HL-60 (cell line): ENCODE data around the gene BTBD2.

Source experiments
- POLR2AphosphoS5 ChIP-seq: IDR thresholded peaks from 2 replicates; pipeline ENCODE4 v1.6.1; 2012; ENCODE audit warnings: low read depth
- TF ChIP-seq, protein P1 (sequence below): IDR thresholded peaks from one replicate; pipeline ENCODE4 v1.5.1; 2011; ENCODE audit warnings: low read length, control low read depth, inconsistent platforms; ENCODE audit not compliant: insufficient read depth
- TF ChIP-seq, protein P2 (sequence below): IDR thresholded peaks from 2 replicates; pipeline ENCODE4 v1.6.1; 2012; ENCODE audit warnings: low read depth; ENCODE audit not compliant: insufficient replicate concordance

DNA sequence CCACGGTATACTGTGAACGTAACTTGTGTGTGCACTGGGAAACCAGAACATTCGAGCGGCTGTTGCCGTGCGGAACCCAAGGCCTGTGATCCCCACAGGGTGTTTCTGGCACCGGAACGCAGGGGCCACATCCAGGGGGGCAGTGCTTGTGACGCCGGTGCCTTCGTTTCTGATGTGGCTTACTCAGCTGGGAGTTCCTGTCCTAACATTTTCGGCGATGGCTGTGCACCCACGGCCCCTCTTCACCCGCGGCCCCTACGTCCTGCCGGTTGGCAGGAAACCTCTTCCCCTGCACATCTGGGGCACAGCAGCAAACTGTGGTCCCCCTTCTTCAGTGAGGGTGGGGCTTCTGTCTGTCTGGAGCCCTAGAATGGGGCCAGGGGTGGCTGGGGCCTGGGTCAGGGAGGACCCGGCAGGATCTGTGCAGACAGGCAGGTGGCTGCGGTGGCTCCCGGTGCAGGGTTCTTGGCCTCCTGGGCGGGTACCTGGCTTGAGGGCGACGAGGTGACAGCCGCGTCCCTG lies 48.4 kb downstream of the BTBD2 start:
- TF ChIP-seq, protein P1, sequence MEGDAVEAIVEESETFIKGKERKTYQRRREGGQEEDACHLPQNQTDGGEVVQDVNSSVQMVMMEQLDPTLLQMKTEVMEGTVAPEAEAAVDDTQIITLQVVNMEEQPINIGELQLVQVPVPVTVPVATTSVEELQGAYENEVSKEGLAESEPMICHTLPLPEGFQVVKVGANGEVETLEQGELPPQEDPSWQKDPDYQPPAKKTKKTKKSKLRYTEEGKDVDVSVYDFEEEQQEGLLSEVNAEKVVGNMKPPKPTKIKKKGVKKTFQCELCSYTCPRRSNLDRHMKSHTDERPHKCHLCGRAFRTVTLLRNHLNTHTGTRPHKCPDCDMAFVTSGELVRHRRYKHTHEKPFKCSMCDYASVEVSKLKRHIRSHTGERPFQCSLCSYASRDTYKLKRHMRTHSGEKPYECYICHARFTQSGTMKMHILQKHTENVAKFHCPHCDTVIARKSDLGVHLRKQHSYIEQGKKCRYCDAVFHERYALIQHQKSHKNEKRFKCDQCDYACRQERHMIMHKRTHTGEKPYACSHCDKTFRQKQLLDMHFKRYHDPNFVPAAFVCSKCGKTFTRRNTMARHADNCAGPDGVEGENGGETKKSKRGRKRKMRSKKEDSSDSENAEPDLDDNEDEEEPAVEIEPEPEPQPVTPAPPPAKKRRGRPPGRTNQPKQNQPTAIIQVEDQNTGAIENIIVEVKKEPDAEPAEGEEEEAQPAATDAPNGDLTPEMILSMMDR = no peak
- TF ChIP-seq POLR2AphosphoS5 = no peak
- TF ChIP-seq, protein P2, sequence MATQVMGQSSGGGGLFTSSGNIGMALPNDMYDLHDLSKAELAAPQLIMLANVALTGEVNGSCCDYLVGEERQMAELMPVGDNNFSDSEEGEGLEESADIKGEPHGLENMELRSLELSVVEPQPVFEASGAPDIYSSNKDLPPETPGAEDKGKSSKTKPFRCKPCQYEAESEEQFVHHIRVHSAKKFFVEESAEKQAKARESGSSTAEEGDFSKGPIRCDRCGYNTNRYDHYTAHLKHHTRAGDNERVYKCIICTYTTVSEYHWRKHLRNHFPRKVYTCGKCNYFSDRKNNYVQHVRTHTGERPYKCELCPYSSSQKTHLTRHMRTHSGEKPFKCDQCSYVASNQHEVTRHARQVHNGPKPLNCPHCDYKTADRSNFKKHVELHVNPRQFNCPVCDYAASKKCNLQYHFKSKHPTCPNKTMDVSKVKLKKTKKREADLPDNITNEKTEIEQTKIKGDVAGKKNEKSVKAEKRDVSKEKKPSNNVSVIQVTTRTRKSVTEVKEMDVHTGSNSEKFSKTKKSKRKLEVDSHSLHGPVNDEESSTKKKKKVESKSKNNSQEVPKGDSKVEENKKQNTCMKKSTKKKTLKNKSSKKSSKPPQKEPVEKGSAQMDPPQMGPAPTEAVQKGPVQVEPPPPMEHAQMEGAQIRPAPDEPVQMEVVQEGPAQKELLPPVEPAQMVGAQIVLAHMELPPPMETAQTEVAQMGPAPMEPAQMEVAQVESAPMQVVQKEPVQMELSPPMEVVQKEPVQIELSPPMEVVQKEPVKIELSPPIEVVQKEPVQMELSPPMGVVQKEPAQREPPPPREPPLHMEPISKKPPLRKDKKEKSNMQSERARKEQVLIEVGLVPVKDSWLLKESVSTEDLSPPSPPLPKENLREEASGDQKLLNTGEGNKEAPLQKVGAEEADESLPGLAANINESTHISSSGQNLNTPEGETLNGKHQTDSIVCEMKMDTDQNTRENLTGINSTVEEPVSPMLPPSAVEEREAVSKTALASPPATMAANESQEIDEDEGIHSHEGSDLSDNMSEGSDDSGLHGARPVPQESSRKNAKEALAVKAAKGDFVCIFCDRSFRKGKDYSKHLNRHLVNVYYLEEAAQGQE = no peak
